Ishikawa (cell line): Measurements from ENCODE around the gene CNBP.

Source experiments
- CEBPB ChIP-seq: IDR thresholded peaks from 2 replicates; pipeline ENCODE4 v1.6.1; 2012
- CREB1 ChIP-seq: IDR thresholded peaks from 2 replicates; pipeline ENCODE4 v1.6.1; 2012; ENCODE audit warnings: low read depth
- EGR1 ChIP-seq: IDR thresholded peaks from 2 replicates; pipeline ENCODE4 v1.6.1; 2012
- EP300 ChIP-seq: IDR thresholded peaks from 2 replicates; pipeline ENCODE4 v1.6.1; 2012; ENCODE audit warnings: borderline replicate concordance
- FOXM1 ChIP-seq: IDR thresholded peaks from 2 replicates; pipeline ENCODE4 v1.6.1; 2012; ENCODE audit warnings: low read depth, borderline replicate concordance
- MAX ChIP-seq: IDR thresholded peaks from 2 replicates; pipeline ENCODE4 v1.6.1; 2012
- NFIC ChIP-seq: IDR thresholded peaks from 2 replicates; pipeline ENCODE4 v1.6.1; 2012
- RAD21 ChIP-seq: IDR thresholded peaks from 2 replicates; pipeline ENCODE4 v1.6.1; 2012; ENCODE audit warnings: low read depth
- REST ChIP-seq: IDR thresholded peaks from 2 replicates; pipeline ENCODE4 v1.6.1; 2012; ENCODE audit warnings: low read depth, mild to moderate bottlenecking
- TAF1 ChIP-seq: IDR thresholded peaks from 2 replicates; pipeline ENCODE4 v1.6.1; 2012; ENCODE audit warnings: low read depth, mild to moderate bottlenecking
- TCF12 ChIP-seq: IDR thresholded peaks from 2 replicates; pipeline ENCODE4 v1.6.1; 2012; ENCODE audit warnings: low read depth
- TEAD4 ChIP-seq: IDR thresholded peaks from 2 replicates; pipeline ENCODE4 v1.6.1; 2012
- USF1 ChIP-seq: IDR thresholded peaks from 2 replicates; pipeline ENCODE4 v1.6.1; 2012
- YY1 ChIP-seq: IDR thresholded peaks from 2 replicates; pipeline ENCODE4 v1.6.1; 2012; ENCODE audit warnings: low read depth
- ZBTB7A ChIP-seq: IDR thresholded peaks from 2 replicates; pipeline ENCODE4 v1.6.1; 2012; ENCODE audit warnings: low read depth

CNBP gene

GRCh38 chr3:129132097-129132866 is 51.4 kb downstream of the CNBP start:
- TF ChIP-seq FOXM1 (no peak), USF1 (no peak), YY1 (no peak), TCF12 (no peak), EP300 (no peak), EGR1 (no peak), CREB1 (no peak), TEAD4 (no peak)

- TF ChIP-seq TCF12 (no peak), FOXM1 (no peak), NFIC (no peak), ZBTB7A (no peak), CEBPB (no peak), CREB1 (no peak), TAF1 (no peak), RAD21 (no peak), USF1 (no peak), EGR1 (no peak), MAX (no peak), YY1 (no peak), EP300 (no peak), TEAD4 (no peak), REST (no peak)
Observed at GRCh38 chr3:129131465-129132088, 52.1 kb downstream of the CNBP start.

GRCh38 chr3:129130291-129130813 is 53.3 kb downstream of the CNBP start:
- TF ChIP-seq CEBPB (no peak), EGR1 (no peak), TCF12 (no peak), RAD21 (no peak), ZBTB7A (no peak), YY1 (no peak), FOXM1 (no peak), TEAD4 (no peak)

- no peak for TF ChIP-seq ZBTB7A
- no peak for TF ChIP-seq USF1
- no peak for TF ChIP-seq CEBPB
- no peak for TF ChIP-seq CREB1
- TF ChIP-seq TAF1 = no peak
- no peak for TF ChIP-seq RAD21
- no peak for TF ChIP-seq MAX
- TF ChIP-seq EGR1 = no peak
- TF ChIP-seq FOXM1 = no peak
- no peak for TF ChIP-seq TEAD4
- no peak for TF ChIP-seq EP300
Observed at GRCh38 chr3:129128357-129129155, 55.1 kb downstream of the CNBP start.

- TF ChIP-seq YY1 = no peak
- TF ChIP-seq CEBPB = no peak
- TF ChIP-seq NFIC = no peak
- TF ChIP-seq REST = no peak
- no peak for TF ChIP-seq TEAD4
- no peak for TF ChIP-seq FOXM1
- no peak for TF ChIP-seq RAD21
- no peak for TF ChIP-seq TAF1
- no peak for TF ChIP-seq ZBTB7A
- TF ChIP-seq CREB1 = no peak
- TF ChIP-seq USF1 = no peak
- TF ChIP-seq EGR1 = no peak
- no peak for TF ChIP-seq TCF12
- no peak for TF ChIP-seq MAX
- no peak for TF ChIP-seq EP300
Observed at GRCh38 chr3:129126726-129127280, 56.9 kb downstream of the CNBP start.
